NCI-H1930 (cell line): ENCODE results near the gene TMPRSS15.

Source experiments
- DNase-seq, 2 experiments: peaks; one replicate each; lab custom pipeline; 2025; lab: John Stamatoyannopoulos, UW

TMPRSS15 gene

DNA sequence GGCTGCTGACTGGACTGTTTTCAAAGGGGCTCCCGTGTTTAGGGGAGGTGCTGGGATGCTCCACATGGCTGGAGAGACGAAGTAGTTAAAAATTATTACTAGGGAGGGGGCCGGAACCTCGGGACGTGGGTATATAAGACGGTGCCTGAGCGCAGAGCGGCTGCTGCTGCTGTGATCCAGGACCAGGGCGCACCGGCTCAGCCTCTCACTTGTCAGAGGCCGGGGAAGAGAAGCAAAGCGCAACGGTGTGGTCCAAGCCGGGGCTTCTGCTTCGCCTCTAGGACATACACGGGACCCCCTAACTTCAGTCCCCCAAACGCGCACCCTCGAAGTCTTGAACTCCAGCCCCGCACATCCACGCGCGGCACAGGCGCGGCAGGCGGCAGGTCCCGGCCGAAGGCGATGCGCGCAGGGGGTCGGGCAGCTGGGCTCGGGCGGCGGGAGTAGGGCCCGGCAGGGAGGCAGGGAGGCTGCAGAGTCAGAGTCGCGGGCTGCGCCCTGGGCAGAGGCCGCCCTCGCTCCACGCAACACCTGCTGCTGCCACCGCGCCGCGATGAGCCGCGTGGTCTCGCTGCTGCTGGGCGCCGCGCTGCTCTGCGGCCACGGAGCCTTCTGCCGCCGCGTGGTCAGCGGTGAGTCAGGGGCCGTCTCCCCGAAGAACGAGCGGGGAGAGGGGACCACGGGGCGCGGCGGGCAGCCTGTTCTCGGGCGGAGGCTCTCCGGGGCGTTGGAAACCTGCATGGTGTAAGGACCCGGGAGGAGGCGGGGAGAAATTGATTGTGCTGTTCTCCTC lies 158.7 kb downstream of the TMPRSS15 start, which contains the start of gene CHODL:
CHODL (plus strand) TSS at position 163 of the 793 bp plus-strand sequence; CDS start at position 554, 391 bp downstream.
- no peak for DNase-seq

DNA sequence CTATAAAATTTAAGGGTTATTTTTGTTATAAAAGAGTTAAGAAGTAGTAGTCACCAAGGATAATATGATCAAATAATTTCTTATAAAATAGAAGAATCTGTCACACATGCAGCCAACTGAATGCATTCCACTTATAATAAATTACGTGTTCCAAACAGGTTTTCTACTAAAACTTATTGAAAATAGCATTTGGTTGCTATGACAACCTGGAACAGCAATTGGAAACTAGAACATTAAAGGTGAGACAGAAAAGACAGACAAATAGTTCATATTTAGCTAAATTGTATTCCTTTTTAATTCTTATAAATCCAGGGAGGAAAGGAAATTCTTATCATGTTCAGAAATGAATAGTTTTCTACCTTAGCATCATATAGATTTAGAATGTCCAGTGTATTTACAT lies 168.0 kb downstream of the TMPRSS15 start:
- no peak for DNase-seq

DNA sequence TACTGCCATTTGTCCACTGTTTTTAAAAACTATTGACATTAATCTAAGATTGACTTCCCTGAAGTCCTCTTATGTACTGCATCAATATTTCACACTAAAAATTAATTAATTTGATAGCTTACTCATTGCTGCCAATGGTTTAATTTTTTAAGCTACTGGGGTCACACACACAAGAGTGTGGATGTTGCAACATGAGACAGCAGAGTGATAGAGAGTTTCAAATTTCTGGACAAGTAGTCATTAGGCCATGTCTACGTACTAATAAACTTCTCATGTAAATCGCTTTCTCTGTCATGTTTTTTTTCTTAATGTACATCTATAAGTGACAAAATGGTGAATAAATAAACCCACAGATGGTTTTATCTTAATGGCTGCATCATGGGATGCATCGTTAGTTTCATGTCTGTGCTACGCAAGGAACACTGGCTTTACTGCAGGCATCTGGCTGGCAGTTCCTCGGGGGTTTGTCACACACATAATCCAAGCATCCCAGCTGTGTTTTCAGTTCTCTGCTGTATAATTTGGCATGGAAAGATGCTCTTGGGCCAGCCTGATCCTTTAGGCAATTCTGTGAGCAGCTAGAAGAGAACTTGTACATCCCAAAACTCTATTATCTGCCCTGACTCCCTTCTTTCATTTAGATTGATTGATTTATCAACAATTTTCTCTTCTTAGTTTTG lies 175.4 kb downstream of the TMPRSS15 start:
- DNase-seq, result no peak

DNA sequence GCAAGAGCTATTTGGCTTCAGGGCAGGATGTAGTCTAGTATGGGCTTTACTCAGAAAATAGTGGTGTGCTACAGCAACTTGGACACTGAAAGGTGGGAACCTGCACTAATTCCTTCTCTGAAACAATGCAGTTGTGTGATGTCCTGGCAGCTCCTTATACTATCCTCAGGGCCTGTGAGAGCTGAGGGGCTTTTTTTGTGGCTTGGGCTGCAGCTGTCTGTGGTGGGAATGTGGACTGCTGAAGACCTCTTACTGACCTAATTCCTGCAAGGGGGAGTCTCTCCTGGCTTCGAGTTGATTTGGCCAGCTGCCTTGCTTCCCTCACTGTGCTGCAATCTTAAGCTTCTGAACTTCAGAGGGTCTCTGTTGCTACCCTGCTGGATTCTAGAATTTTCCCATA lies 181.2 kb downstream of the TMPRSS15 start:
- DNase-seq, result no peak

DNA sequence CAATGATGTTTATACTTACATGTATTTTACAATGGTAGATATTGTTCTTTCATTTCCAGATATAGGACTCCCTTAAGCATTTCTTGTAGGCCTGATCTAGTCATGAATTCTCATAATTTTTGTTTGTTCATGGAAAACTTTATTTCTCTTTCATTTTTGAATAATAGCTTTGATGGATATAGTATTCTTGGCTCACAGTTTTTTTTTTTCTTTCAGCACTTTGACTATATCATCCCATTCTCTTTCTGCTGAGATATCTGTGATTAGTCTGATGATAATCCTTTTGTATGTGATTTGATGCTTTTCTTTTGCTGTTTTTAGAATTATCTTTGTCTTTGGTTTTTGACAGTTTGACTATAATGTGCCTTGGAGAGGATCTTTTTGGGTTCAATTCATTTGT lies 183.1 kb downstream of the TMPRSS15 start:
- DNase-seq, result no peak
